Activated CD8-positive, alpha-beta memory T cell treated with anti-CD3 and anti-CD28 coated beads for 24 hours (primary cell): ENCODE results near the gene MAGEF1.
A peak's percentile ranks its signal among the peaks of the same experiment; 100 is the strongest.

Experiments
- DNase-seq: peaks from one replicate; pipeline ENCODE4 v3.0.0-alpha.2; 2020

The MAGEF1 gene

GRCh38 chr3:184719709-184720108 lies 7.8 kb upstream of the MAGEF1 start:
- peak; percentile 13 for DNase-seq

- DNase-seq, result peak; percentile 13
These were observed 6.6 kb upstream of the MAGEF1 start for GRCh38 chr3:184718431-184718830.

- DNase-seq, result peak; percentile 9
These were observed 5.6 kb upstream of the MAGEF1 start for GRCh38 chr3:184717399-184717983.

- peak; percentile 43 for DNase-seq
These were observed 4.9 kb upstream of the MAGEF1 start for GRCh38 chr3:184716622-184717398.

GRCh38 chr3:184715943-184716621 lies 4.2 kb upstream of the MAGEF1 start:
- peak; percentile 17 for DNase-seq

- DNase-seq, result peak; percentile 30
These were observed 1.7 kb upstream of the MAGEF1 start for GRCh38 chr3:184713521-184713920.

- DNase-seq, result no peak
These were observed 1.1 kb upstream of the MAGEF1 start for GRCh38 chr3:184713040-184713355.

- DNase-seq, result no peak
These were observed 580 bp upstream of the MAGEF1 start for GRCh38 chr3:184712248-184713039.

GRCh38 chr3:184710870-184711492 lies 883 bp downstream of the MAGEF1 start:
- DNase-seq, result peak; percentile 62

GRCh38 chr3:184703657-184704056 lies 8.2 kb downstream of the MAGEF1 start:
- DNase-seq, result no peak

GRCh38 chr3:184700759-184701158 lies 11.1 kb downstream of the MAGEF1 start:
- no peak for DNase-seq

- DNase-seq, result no peak
These were observed 14.0 kb downstream of the MAGEF1 start for GRCh38 chr3:184697845-184698244.

- no peak for DNase-seq
These were observed 15.2 kb downstream of the MAGEF1 start for GRCh38 chr3:184696697-184697096.

- no peak for DNase-seq
These were observed 17.1 kb downstream of the MAGEF1 start for GRCh38 chr3:184694716-184695115.

GRCh38 chr3:184694133-184694665 lies 17.7 kb downstream of the MAGEF1 start:
- no peak for DNase-seq

- DNase-seq, result no peak
These were observed 18.6 kb downstream of the MAGEF1 start for GRCh38 chr3:184693011-184693975.

GRCh38 chr3:184691397-184692231 lies 20.2 kb downstream of the MAGEF1 start:
- no peak for DNase-seq

GRCh38 chr3:184690192-184690883 lies 21.5 kb downstream of the MAGEF1 start:
- DNase-seq, result no peak

- no peak for DNase-seq
These were observed 23.0 kb downstream of the MAGEF1 start for GRCh38 chr3:184688882-184689271.
